HFF-Myc (cell line): ENCODE data around the gene OVCH1.

Source experiments
- DNase-seq: peaks from one replicate; pipeline ENCODE4 v3.0.0-alpha.2; 2011; ENCODE audit warnings: low read depth; ENCODE audit errors: extremely low read depth
- H3K4me3 ChIP-seq: replicated peaks from 2 replicates; pipeline ENCODE4 v1.5.1; 2011; ENCODE audit warnings: low read depth, mild to moderate bottlenecking, control low read depth, low read length
- CTCF ChIP-seq: IDR thresholded peaks from 2 replicates; pipeline ENCODE4 v1.5.1; 2012; ENCODE audit warnings: mild to moderate bottlenecking, low read depth, low read length, control low read depth; ENCODE audit errors: missing control alignments

OVCH1 gene

GRCh38 chr12:29508949-29509348 is 11.5 kb upstream of the OVCH1 start:
- no peak for TF ChIP-seq CTCF
- DNase-seq, result no peak
- H3K4me3 ChIP-seq, result no peak overlapping the region

GRCh38 chr12:29505122-29505521 is 7.6 kb upstream of the OVCH1 start:
- no peak for TF ChIP-seq CTCF
- no peak overlapping the region for H3K4me3 ChIP-seq
- no peak for DNase-seq

- no peak overlapping the region for H3K4me3 ChIP-seq
- no peak for TF ChIP-seq CTCF
- DNase-seq, result no peak
Observed at GRCh38 chr12:29503283-29503682, 5.8 kb upstream of the OVCH1 start.

DNA sequence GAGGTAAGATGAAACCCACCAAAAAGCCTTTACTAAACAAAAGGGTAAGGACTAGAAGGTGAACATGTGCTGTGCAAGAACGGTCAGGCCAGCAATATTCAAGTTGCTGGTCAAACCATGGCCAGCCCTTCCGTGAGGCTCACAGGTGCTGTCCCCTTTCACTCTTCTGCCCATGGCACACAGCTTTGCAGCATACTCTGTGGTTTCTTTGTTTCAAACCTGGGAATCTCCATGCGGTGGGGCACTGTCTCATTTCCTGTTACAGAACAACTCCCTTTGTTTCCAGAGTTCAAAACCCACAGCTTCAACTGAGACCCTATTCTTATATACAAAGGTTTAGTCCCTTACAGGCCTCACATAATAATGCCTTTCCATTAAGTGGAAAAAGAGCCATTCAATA is 1.7 kb upstream of the OVCH1 start:
- TF ChIP-seq CTCF, result no peak
- no peak for DNase-seq
- H3K4me3 ChIP-seq, result no peak overlapping the region

DNA sequence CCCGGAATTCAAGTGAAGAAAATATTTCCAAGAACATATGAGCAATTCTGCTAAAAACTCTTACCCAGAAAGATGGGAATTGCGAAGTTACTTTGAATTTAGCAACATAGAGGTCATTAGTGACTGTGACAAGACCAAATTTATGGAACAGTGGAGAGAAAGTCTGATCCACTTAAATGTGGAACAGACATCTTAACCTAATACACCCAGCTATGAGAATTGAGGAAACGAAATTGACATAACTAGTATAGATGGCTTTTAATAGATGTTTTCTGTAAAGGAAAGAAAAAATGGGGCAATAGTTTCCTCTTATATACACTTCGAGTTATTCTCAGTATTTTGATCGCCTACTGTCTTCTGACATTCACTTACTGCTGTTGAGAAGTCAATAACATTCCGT is 4.6 kb downstream of the OVCH1 start:
- no peak for DNase-seq
- TF ChIP-seq CTCF, result no peak
- no peak overlapping the region for H3K4me3 ChIP-seq

DNA sequence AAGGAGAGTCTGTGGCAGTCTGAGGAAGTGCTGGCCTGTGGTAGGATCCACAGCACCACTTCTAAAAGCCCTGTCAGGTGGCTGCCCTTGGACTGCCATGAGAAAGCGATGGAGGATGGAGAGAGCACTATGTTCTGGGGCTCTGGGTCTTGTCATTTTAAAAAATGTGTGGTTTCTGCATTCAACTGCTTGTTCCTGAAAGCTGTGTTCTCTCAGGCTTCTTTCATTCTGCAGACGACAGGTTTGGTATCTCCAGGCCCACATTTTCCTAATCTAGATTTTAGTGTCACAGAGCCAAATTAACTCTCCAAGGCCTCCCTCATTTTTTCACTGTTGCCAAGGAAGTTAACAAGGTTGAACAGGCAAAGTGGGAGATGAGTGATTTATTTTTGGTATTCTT is 10.5 kb downstream of the OVCH1 start:
- DNase-seq, result no peak
- TF ChIP-seq CTCF, result no peak
- no peak overlapping the region for H3K4me3 ChIP-seq

DNA sequence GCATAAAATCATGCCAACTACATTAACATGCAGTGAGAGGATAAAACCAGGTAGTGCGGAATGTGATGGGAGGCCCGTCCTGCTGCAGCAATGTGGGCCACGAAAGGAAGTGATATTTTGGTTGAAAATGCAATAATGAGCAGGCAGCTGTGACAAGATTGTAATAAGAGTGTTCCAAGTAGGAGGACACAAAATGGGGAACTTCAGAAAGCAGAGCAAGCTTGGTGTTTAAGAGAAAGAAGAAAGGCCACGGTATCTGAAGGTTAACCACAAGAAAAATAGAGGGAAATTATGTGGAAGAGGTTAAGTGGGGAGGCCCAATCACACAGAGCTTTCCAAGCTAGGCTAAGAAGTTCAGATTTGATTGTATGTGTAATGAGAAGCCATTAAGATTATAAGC is 34.3 kb downstream of the OVCH1 start:
- no peak for TF ChIP-seq CTCF
- no peak overlapping the region for H3K4me3 ChIP-seq
- no peak for DNase-seq
